ENCODE measurements around the gene COQ8A. TPM values are rescaled to one million over a fixed set of nuclear protein-coding genes. Genes with fewer than 3 reads are reported as not detected.

Gene COQ8A
- polyA plus RNA-seq, 2 of the 4 experiments (the other 2 are of a cell fraction), result 10.8 to 12.4 TPM

GRCh38 chr1:226948996-226949395, 8.9 kb downstream of the COQ8A start:
- no peak for FAIRE-seq
- no peak for ATAC-seq
- DNase-seq (ENCODE audit: low read depth in 1 of 2, low spot score in 1 of 2), result no peak
- 93% methylated on average over 15 of the region's 15 CpGs for WGBS (ENCODE audit: missing lambda C conversion rate)
- H3K4me2 ChIP-seq, result no peak overlapping the region
- H3K9me3 ChIP-seq, result no peaks in the 10 kb centered on the region
- peaks cover 8% of the 10 kb centered on the region; the same call in 1 of the 3 replicates for H3K4me1 ChIP-seq
- H3K27ac ChIP-seq, result no peak overlapping the region
- no peak for TF ChIP-seq CTCF (IDR thresholded peaks at IDR 0.05)
- no peak for TF ChIP-seq RAD21 (conservative IDR thresholded peaks at IDR 0.05 in 1 of 2, IDR thresholded peaks at IDR 0.05 in 1 of 2)
- no peak for TF ChIP-seq HOXB5 (CRISPR knock-in tag; IDR thresholded peaks at IDR 0.05)
- no peak for TF ChIP-seq SREBF2 (IDR thresholded peaks at IDR 0.05)
- TF ChIP-seq MAFK (IDR thresholded peaks at IDR 0.05; ENCODE audit: partially characterized antibody), result no peak
- TF ChIP-seq RCOR1 (IDR thresholded peaks at IDR 0.05; ENCODE audit: low read depth, low read length), result no peak
- TF ChIP-seq CBX2 (IDR thresholded peaks at IDR 0.05; ENCODE audit: borderline replicate concordance, low read depth), result no peak
- no peak for TF ChIP-seq RARB (CRISPR knock-in tag; IDR thresholded peaks at IDR 0.05)
- no peak for TF ChIP-seq NPAS2 (CRISPR knock-in tag; IDR thresholded peaks at IDR 0.05; ENCODE audit: borderline replicate concordance)
- no peak for TF ChIP-seq BCL3 (IDR thresholded peaks at IDR 0.05)
- no peak for TF ChIP-seq SMC3 (IDR thresholded peaks at IDR 0.05)
- TF ChIP-seq FOXS1 (CRISPR knock-in tag; IDR thresholded peaks at IDR 0.05), result no peak
- TF ChIP-seq ZFP36 (IDR thresholded peaks at IDR 0.05; ENCODE audit: borderline replicate concordance, partially characterized antibody), result no peak
- ChIA-PET CTCF (interaction anchor here (1.1 kb wide), 1 partner anchor 20 kb away, joined by 3 read pairs; no protein-coding TSS in a partner anchor), POLR2A (no interaction called here)
- no peak overlapping the region for H3K4me3 ChIP-seq

GRCh38 chr1:226949401-226949800, 9.3 kb downstream of the COQ8A start:
- TF ChIP-seq HOXB13 (CRISPR knock-in tag; IDR thresholded peaks at IDR 0.05; ENCODE audit: low read depth) (no peak), NFE2L2 (conservative IDR thresholded peaks at IDR 0.05; ENCODE audit: low read length) (no peak), SREBF2 (IDR thresholded peaks at IDR 0.05) (no peak), FOSL2 (IDR thresholded peaks at IDR 0.05) (no peak), FOSL2 (CRISPR knock-in tag; IDR thresholded peaks at IDR 0.05) (no peak), HOXA7 (CRISPR knock-in tag; IDR thresholded peaks at IDR 0.05) (no peak), RNF2 (IDR thresholded peaks at IDR 0.05; ENCODE audit: borderline replicate concordance, low read depth) (no peak), ESRRA (IDR thresholded peaks at IDR 0.05; ENCODE audit: borderline replicate concordance, low read length) (no peak), JUNB (IDR thresholded peaks at IDR 0.05) (no peak), BHLHE40 (IDR thresholded peaks at IDR 0.05; ENCODE audit: low read depth, low read length) (no peak), USF2 (IDR thresholded peaks at IDR 0.05) (no peak), BCL3 (IDR thresholded peaks at IDR 0.05) (no peak), RARB (CRISPR knock-in tag; IDR thresholded peaks at IDR 0.05) (no peak)
- ChIA-PET POLR2A (no interaction called here), CTCF (interaction anchor here (0.8 to 1.1 kb wide), 2 partner anchors 11 to 16 kb away, joined by 3 read pairs; no protein-coding TSS in a partner anchor)
- WGBS (ENCODE audit: missing lambda C conversion rate), result 92% methylated on average over 3 of the region's 3 CpGs
- peaks cover 8% of the 10 kb centered on the region; the same call in 1 of the 3 replicates for H3K4me1 ChIP-seq
- FAIRE-seq (no peak), DNase-seq (ENCODE audit: low read depth in 1 of 2, low spot score in 1 of 2) (no peak), ATAC-seq (no peak)
- no peak overlapping the region for H3K4me3 ChIP-seq
- H3K4me2 ChIP-seq, result no peak overlapping the region
- H3K27ac ChIP-seq, result no peak overlapping the region
- no peaks in the 10 kb centered on the region for H3K9me3 ChIP-seq

Data from A549 (cell line).